ENCODE data around the gene S100A5. TPM values are rescaled to one million over a fixed set of nuclear protein-coding genes. Genes with fewer than 3 reads are reported as not detected.

The S100A5 gene
- total and polyA plus RNA-seq, 2 of the 8 experiments (the other 6 are each of a cell fraction or from before 2014, with no cell fraction given), result not detected

GRCh38 chr1:153560771-153561465 is 20.2 kb upstream of the S100A5 start (continued):
- TF ChIP-seq CTCF (IDR thresholded peaks at IDR 0.05; ENCODE audit: control extremely low read depth in 1 of 3, insufficient read depth in 1 of 3, low read depth in 1 of 3, low read length in 3 of 3), result no peak
- TF ChIP-seq SIN3A (conservative IDR thresholded peaks at IDR 0.05 in 1 of 2, IDR thresholded peaks at IDR 0.05 in 1 of 2; ENCODE audit: low read depth in 1 of 2, low read length in 2 of 2), result no peak
- TF ChIP-seq RXRA (IDR thresholded peaks at IDR 0.05; ENCODE audit: insufficient read depth, low read depth, low read length), result no peak
- TF ChIP-seq RAD21 (IDR thresholded peaks at IDR 0.05 in 1 of 2, conservative IDR thresholded peaks at IDR 0.05 in 1 of 2; ENCODE audit: low read depth in 2 of 2, low read length in 2 of 2), result no peak

All from H1 (cell line).